Thyroid gland (tissue), 4 donors: ENCODE results near the gene PARD3B.

Source experiments
- CTCF ChIP-seq, 6 experiments: fragments of 200-600 bp in 3 of 6; fragments of 450-650 bp in 3 of 6; sonication (generic) in 3 of 6; IDR thresholded peaks; one replicate each; pipeline ENCODE4 v1.5.1; 2016 to 2019; ENCODE audit warnings: antibody characterized with exemption in 6 of 6, mild to moderate bottlenecking in 2 of 6, inconsistent platforms in 1 of 6, moderate library complexity in 1 of 6
- POLR2A ChIP-seq, 2 donors: fragments of 450-650 bp; IDR thresholded peaks; one replicate each; pipeline ENCODE4 v1.6.1; 2017; ENCODE audit warnings: antibody characterized with exemption in 2 of 2, mild to moderate bottlenecking in 2 of 2, moderate library complexity in 1 of 2

GRCh38 chr2:205069928-205070327, 524.7 kb downstream of the PARD3B start:
- no peak for TF ChIP-seq POLR2A (IDR thresholded peaks at IDR 0.05)
- TF ChIP-seq CTCF (IDR thresholded peaks at IDR 0.05) = no peak
